ENCODE results near the gene ANAPC15. TPM values are rescaled to one million over a fixed set of nuclear protein-coding genes. Genes with fewer than 3 reads are reported as not detected.
"Not testable (repeated sequence)": the region's sequence is repeated elsewhere in the genome, so short reads cannot be mapped to it uniquely, and the experiment has no call there.

The ANAPC15 gene
- polyA plus RNA-seq, 1 donor from 2014 or later = 68.5 TPM

DNA sequence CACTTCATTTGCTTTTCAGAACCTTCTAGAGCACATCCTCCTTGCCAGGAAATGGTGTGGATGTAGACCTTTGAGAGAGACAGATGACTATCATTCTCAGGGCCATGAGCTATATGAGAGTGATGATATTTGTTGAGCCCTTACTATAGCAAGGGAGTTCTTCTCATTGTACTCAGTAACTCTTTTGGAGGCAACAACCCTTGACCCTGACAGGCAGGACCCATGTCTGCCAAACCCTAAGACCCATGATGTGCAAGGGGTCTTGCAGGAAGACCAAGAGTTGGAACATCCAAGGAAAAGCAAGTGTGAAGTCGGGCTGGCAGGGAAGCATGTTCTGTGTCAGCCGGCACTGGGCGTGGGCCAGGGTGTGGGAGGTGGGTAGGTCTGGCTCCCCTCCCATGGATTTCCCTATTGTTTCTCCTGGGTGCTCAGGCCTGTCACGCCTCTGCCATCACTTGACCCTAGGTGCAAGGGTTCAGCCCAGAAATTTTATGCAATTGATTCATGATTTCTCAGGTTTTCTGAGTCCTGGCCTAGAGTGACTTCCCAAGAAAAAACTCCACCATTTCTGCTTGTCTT lies 24.3 kb upstream of the ANAPC15 start:
- no peaks in the 10 kb centered on the region for H3K36me3 Mint-ChIP-seq
- H3K27ac Mint-ChIP-seq = no peak overlapping the region
- H3K4me1 Mint-ChIP-seq = no peaks in the 10 kb centered on the region
- no peak overlapping the region for H3K4me3 Mint-ChIP-seq
- peaks cover 10% of the 10 kb centered on the region for H3K27me3 Mint-ChIP-seq
- no peaks in the 10 kb centered on the region for H3K9me3 Mint-ChIP-seq

DNA sequence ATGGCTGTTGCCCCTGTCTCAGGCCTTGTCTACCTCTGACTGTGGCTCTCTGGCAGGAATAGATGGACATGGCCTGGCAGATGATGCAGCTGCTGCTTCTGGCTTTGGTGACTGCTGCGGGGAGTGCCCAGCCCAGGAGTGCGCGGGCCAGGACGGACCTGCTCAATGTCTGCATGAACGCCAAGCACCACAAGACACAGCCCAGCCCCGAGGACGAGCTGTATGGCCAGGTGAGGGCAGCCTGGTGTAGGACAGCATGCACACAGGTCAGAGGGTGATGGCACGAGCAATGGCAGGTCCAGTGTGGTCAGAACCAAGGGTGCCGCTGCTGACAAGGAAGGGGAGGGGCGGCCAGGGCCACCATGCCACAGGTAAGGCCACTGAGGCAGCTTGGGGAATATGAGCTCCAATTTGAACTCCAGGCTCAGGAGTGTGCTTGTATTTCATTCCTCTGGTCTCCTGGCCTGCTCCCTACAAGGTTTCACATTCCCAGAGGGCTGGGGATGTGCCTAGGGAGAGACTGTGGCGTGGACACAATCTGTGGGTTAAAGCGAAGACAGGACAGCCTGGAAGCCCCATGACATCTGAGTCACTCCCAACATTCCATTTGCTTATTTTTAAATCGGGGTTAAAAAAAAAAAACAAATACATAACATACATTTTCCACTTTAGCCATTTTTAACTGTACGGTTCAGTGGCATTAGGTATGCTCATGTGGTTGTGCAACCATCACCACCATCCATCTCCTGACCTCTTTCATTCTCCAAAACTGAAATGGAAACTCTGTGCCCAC lies 23.6 kb upstream of the ANAPC15 start:
- no peak overlapping the region for H3K4me3 Mint-ChIP-seq

DNA sequence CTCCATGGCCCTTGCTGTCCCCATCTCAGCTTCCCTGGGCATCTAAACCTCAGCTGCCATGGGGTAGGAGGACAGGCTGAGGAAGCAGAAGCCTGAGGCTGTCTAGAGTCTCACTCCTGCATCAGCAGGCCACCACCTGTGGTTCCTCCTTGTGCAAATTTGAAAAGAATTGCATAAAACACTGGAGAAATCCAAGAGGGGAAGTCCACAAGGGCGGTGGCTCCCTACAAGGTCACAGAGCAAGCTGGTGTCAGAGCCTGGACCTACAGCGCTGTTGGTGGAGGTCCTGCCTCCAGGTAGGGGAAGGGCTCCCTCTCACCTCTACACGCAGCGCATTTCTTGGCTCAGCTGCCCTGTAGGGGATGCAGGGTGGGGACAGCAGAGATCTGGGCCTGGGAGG lies 23.0 kb upstream of the ANAPC15 start, which contains the start of gene FOLR3:
TSS of gene FOLR3 (plus strand) at position 253 of the 400 bp plus-strand sequence. CDS start 228 bp downstream, outside the sequence.
- not testable (repeated sequence) for H3K4me1 Mint-ChIP-seq, H3K36me3 Mint-ChIP-seq, H3K4me3 Mint-ChIP-seq, H3K9me3 Mint-ChIP-seq, H3K27ac Mint-ChIP-seq
- peaks cover 10% of the 10 kb centered on the region for H3K27me3 Mint-ChIP-seq

More for the DNA sequence above, 23.6 kb upstream of the ANAPC15 start:
- H3K9me3 Mint-ChIP-seq = no peaks in the 10 kb centered on the region
- peaks cover 10% of the 10 kb centered on the region for H3K27me3 Mint-ChIP-seq
- H3K36me3 Mint-ChIP-seq = no peaks in the 10 kb centered on the region
- H3K4me1 Mint-ChIP-seq = no peaks in the 10 kb centered on the region
- H3K27ac Mint-ChIP-seq = no peak overlapping the region

GRCh38 chr11:72132646-72133045 lies 20.2 kb upstream of the ANAPC15 start:
- Mint-ChIP-seq H3K4me1 (no peaks in the 10 kb centered on the region), H3K4me3 (no peak overlapping the region), H3K36me3 (peaks cover 3% of the 10 kb centered on the region), H3K27me3 (peaks cover 7% of the 10 kb centered on the region), H3K9me3 (peaks cover 0 to 18% (median 11%) of the 10 kb centered on the region in 3 donors), H3K27ac (no peak overlapping the region)

DNA sequence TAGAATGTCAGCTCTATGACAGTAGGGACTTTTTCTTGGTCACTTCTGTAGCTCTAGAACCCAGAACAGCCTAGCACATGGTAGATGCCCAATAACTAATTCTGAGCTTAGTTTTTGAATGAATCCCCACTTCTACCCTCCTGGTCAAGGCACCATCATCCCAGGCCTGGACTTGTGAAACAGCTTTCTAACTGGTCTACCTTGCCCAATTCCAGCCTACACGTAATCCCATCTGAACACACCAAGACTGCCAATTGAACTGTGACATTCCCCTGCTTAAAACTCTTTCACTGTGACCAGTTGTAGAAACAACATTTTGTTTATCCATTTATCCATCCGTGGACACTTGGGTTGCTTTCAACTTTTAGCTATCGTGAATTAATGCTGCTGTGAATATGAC lies 16.9 kb upstream of the ANAPC15 start:
- H3K27me3 Mint-ChIP-seq = peaks cover 7% of the 10 kb centered on the region
- no peaks in the 10 kb centered on the region for H3K4me1 Mint-ChIP-seq
- H3K9me3 Mint-ChIP-seq = peaks cover 0 to 24% (median 15%) of the 10 kb centered on the region in 3 donors
- H3K36me3 Mint-ChIP-seq = peaks cover 3% of the 10 kb centered on the region
- no peak overlapping the region for H3K27ac Mint-ChIP-seq
- H3K4me3 Mint-ChIP-seq = no peak overlapping the region

DNA sequence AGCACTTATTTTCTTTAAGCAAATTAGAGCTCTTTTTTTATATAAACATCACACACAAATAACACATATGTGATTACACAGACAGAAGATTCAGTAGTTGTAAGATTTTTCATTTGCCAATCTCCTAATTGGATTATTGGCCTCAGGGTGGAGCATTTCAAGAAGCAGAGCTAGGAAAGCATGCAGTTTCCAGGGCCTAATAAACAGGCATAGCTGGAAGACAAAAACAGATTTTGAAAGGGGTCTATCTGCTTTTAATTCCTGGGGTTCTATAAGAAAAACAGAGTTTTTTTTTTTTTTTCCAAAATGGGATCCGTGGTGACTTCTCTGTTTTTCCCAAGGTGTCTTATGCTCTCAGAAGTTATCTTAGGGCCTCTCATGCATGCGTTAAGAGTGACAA lies 15.4 kb upstream of the ANAPC15 start:
- Mint-ChIP-seq H3K9me3 (peaks cover 0 to 24% (median 15%) of the 10 kb centered on the region in 3 donors), H3K4me1 (no peaks in the 10 kb centered on the region), H3K27ac (no peak overlapping the region), H3K4me3 (no peak overlapping the region), H3K36me3 (peaks cover 3% of the 10 kb centered on the region), H3K27me3 (peaks cover 8% of the 10 kb centered on the region)

- H3K27ac Mint-ChIP-seq = no peak overlapping the region
- peaks cover 1 to 24% (median 15%) of the 10 kb centered on the region in 3 donors for H3K9me3 Mint-ChIP-seq
- H3K36me3 Mint-ChIP-seq = peaks cover 3% of the 10 kb centered on the region
- H3K4me3 Mint-ChIP-seq = no peak overlapping the region
- no peaks in the 10 kb centered on the region for H3K4me1 Mint-ChIP-seq
- peaks cover 8% of the 10 kb centered on the region for H3K27me3 Mint-ChIP-seq
These were observed 13.5 kb upstream of the ANAPC15 start for GRCh38 chr11:72125956-72126355.

GRCh38 chr11:72124046-72124445 lies 11.6 kb upstream of the ANAPC15 start:
- H3K9me3 Mint-ChIP-seq = peaks cover 1 to 20% (median 14%) of the 10 kb centered on the region in 3 donors
- H3K4me3 Mint-ChIP-seq = no peak overlapping the region
- H3K27ac Mint-ChIP-seq = no peak overlapping the region
- no peaks in the 10 kb centered on the region for H3K4me1 Mint-ChIP-seq
- H3K27me3 Mint-ChIP-seq = peaks cover 9% of the 10 kb centered on the region
- peaks cover 3% of the 10 kb centered on the region for H3K36me3 Mint-ChIP-seq

DNA sequence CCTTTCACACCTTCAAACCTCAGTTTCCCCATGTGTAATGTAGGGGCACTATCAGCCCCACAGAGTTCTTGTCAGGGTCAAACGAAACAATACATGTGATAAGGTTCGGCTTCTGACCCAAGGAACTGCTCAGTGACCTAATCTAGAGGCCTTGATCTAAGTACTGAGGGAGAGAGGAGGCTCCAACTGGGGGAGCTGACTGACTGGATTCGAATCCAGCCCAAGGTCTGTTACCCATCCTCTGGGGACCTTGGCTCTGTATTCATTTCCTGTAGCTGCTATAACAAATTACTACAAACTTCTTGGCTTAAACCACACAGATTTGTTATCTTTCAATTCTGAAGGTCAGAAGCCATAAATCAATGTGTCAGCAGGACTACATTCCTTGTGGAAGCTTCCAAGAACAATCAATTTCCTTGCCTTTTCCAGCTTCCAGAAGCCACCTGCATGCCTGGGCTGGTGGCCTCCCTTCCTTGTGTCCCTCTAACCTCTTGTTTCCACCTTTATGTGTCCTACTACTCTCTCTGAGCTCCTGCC lies 10.7 kb upstream of the ANAPC15 start:
- Mint-ChIP-seq H3K36me3 (no peaks in the 10 kb centered on the region), H3K4me1 (no peaks in the 10 kb centered on the region), H3K9me3 (peaks cover 1 to 11% (median 7%) of the 10 kb centered on the region in 3 donors), H3K4me3 (no peak overlapping the region), H3K27ac (peak overlapping the region in 1 of 3 donors; percentile 84), H3K27me3 (peaks cover 9% of the 10 kb centered on the region)

GRCh38 chr11:72122607-72123006 lies 10.1 kb upstream of the ANAPC15 start:
- Mint-ChIP-seq H3K9me3 (peaks cover 1 to 6% (median 5%) of the 10 kb centered on the region in 3 donors), H3K27me3 (peaks cover 8% of the 10 kb centered on the region), H3K36me3 (no peaks in the 10 kb centered on the region), H3K4me1 (no peaks in the 10 kb centered on the region), H3K4me3 (no peak overlapping the region), H3K27ac (no peak overlapping the region)

DNA sequence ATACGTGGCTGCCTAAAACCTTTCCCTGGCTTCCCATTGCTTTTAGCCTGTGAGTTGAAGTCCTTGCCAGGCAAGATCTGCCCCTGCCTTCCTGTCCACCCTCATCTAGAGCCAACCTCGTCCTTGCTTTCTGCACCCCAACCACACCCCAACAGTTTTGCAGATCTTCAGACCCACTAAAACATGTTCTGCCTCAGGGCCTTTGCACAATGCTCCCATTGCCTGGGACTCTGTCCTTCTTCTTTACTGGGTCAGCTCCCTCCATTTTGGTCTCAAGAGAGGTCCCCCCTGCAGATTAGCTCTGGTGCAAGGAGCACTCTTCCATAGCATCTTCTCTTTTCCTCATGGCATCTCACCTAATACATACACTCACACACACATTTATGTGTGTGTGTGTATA lies 8.4 kb upstream of the ANAPC15 start:
- H3K4me1 Mint-ChIP-seq = no peaks in the 10 kb centered on the region
- peaks cover 8% of the 10 kb centered on the region for H3K27me3 Mint-ChIP-seq
- no peak overlapping the region for H3K4me3 Mint-ChIP-seq
- H3K27ac Mint-ChIP-seq = no peak overlapping the region
- H3K36me3 Mint-ChIP-seq = no peaks in the 10 kb centered on the region
- peaks cover 0 to 5% (median 1%) of the 10 kb centered on the region in 3 donors for H3K9me3 Mint-ChIP-seq

- Mint-ChIP-seq H3K4me3 (no peak overlapping the region), H3K9me3 (peaks cover 0 to 1% (median 0%) of the 10 kb centered on the region in 3 donors)
These were observed 6.7 kb upstream of the ANAPC15 start for GRCh38 chr11:72119198-72119597.

GRCh38 chr11:72116019-72116755 lies 3.7 kb upstream of the ANAPC15 start:
- Mint-ChIP-seq H3K9me3 (peaks cover 0 to 1% (median 0%) of the 10 kb centered on the region in 3 donors), H3K36me3 (no peaks in the 10 kb centered on the region), H3K27ac (no peak overlapping the region), H3K4me3 (no peak overlapping the region), H3K27me3 (peaks cover 6% of the 10 kb centered on the region), H3K4me1 (peaks cover 13 to 15% (median 15%) of the 10 kb centered on the region in 3 donors)

More at GRCh38 chr11:72119198-72119597, 6.7 kb upstream of the ANAPC15 start:
- peak overlapping the region in 1 of 3 donors; percentile 48 for H3K27ac Mint-ChIP-seq
- H3K36me3 Mint-ChIP-seq = no peaks in the 10 kb centered on the region
- H3K4me1 Mint-ChIP-seq = no peaks in the 10 kb centered on the region
- H3K27me3 Mint-ChIP-seq = peaks cover 8% of the 10 kb centered on the region

DNA sequence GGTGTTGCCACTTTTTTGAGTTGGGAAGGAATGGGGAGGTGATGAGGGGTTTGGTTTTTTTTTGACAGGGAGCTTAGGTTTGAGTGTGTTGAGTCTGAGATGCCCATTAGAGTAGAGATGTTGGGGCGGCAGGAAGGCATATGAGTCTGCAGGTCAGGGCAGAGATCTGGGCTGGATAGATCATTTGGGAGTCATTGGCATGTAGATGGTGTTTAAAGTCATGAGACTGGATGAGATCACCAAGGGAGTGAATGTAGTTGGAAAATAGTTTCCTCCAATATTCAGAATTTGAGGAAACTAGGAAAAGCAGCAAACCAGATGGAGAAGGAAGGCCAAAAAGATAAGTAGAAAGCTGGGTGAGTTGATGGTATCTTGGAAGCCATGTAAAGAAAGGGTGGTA lies 2.1 kb upstream of the ANAPC15 start:
- Mint-ChIP-seq H3K27me3 (peaks cover 3% of the 10 kb centered on the region), H3K4me3 (no peak overlapping the region), H3K4me1 (peaks cover 15 to 18% (median 15%) of the 10 kb centered on the region in 3 donors), H3K9me3 (no peaks in the 10 kb centered on the region), H3K27ac (no peak overlapping the region), H3K36me3 (peaks cover 3% of the 10 kb centered on the region)

Measured in IgD-negative memory B cell (primary cell).